HEK293 (cell line): Measurements from ENCODE around the gene CDK17.
A peak's percentile ranks its signal among the peaks of the same experiment; 100 is the strongest.

Experiments used
- CTCF ChIA-PET: fragments of 350-600 bp; formaldehyde crosslinking; extraction: SDS; loops from one replicate; lab custom pipeline; 2021; ENCODE audit warnings: antibody characterized with exemption; lab: Yijun Ruan, JAX
- POLR2A ChIA-PET: fragments of 300-600 bp; formaldehyde crosslinking; extraction: SDS; loops from one replicate; lab custom pipeline; 2020; ENCODE audit warnings: antibody characterized with exemption, inconsistent platforms; lab: Yijun Ruan, JAX
- H3K27ac ChIP-seq: fragments of 200-500 bp; sonication (Bioruptor generic); 2 replicates; pipeline ENCODE4 v1.5.1; 2014; ENCODE audit warnings: low read depth, low read length, control low read depth, inconsistent platforms; ENCODE audit errors: extremely low read depth
- H3K36me3 ChIP-seq, 2 experiments: fragments of 200-500 bp in 1 of 2; sonication (Bioruptor generic) in 1 of 2; 1 replicate in 1 of 2; 2 replicates in 1 of 2; pipeline ENCODE4 v1.5.1; 2014 to 2017; ENCODE audit warnings: inconsistent platforms in 2 of 2, low read length in 2 of 2; ENCODE audit not compliant: control insufficient read depth in 2 of 2, insufficient read depth in 1 of 2
- H3K4me1 ChIP-seq: fragments of 200-500 bp; sonication (Bioruptor generic); 2 replicates; pipeline ENCODE4 v1.5.1; 2014; ENCODE audit warnings: mild to moderate bottlenecking, low read length, inconsistent platforms; ENCODE audit not compliant: control insufficient read depth, insufficient read depth
- H3K4me3 ChIP-seq: 2 replicates; pipeline ENCODE4 v1.5.1; 2011; ENCODE audit warnings: low read depth, mild to moderate bottlenecking, control low read depth, low read length, moderate library complexity
- H3K9me3 ChIP-seq: fragments of 200-500 bp; sonication (Bioruptor generic); 2 replicates; pipeline ENCODE4 v1.5.1; 2014; ENCODE audit warnings: low read depth, low read length, inconsistent platforms; ENCODE audit not compliant: control insufficient read depth, insufficient read depth
- INSM2 ChIP-seq: fragments of 450-650 bp; formaldehyde crosslinking; IDR thresholded peaks from 2 replicates; pipeline ENCODE4 v1.5.1; 2016; ENCODE audit warnings: missing biosample characterization, missing genetic modification characterization
- PATZ1 ChIP-seq: fragments of 450-650 bp; formaldehyde crosslinking; IDR thresholded peaks from 2 replicates; pipeline ENCODE4 v1.5.1; 2016; ENCODE audit warnings: missing biosample characterization, missing genetic modification characterization
- PRDM6 ChIP-seq: fragments of 450-650 bp; formaldehyde crosslinking; IDR thresholded peaks from 2 replicates; pipeline ENCODE4 v1.5.1; 2017; ENCODE audit warnings: missing biosample characterization, missing genetic modification characterization
- RBAK ChIP-seq: fragments of 450-650 bp; formaldehyde crosslinking; IDR thresholded peaks from 2 replicates; pipeline ENCODE4 v1.5.1; 2016; ENCODE audit warnings: missing biosample characterization, missing genetic modification characterization
- ZNF10 ChIP-seq: fragments of 450-650 bp; formaldehyde crosslinking; IDR thresholded peaks from 2 replicates; pipeline ENCODE4 v1.5.1; 2017; ENCODE audit warnings: missing biosample characterization, missing genetic modification characterization
- ZNF112 ChIP-seq: fragments of 450-650 bp; formaldehyde crosslinking; IDR thresholded peaks from 2 replicates; pipeline ENCODE4 v1.5.0; 2017; ENCODE audit warnings: missing biosample characterization, missing genetic modification characterization
- ZNF132 ChIP-seq: fragments of 450-650 bp; formaldehyde crosslinking; IDR thresholded peaks from 2 replicates; pipeline ENCODE4 v1.5.1; 2017; ENCODE audit warnings: missing biosample characterization, missing genetic modification characterization, borderline replicate concordance
- ZNF146 ChIP-seq: fragments of 450-650 bp; formaldehyde crosslinking; IDR thresholded peaks from 2 replicates; pipeline ENCODE4 v1.5.1; 2016; ENCODE audit warnings: missing biosample characterization, missing genetic modification characterization
- ZNF148 ChIP-seq: fragments of 450-650 bp; formaldehyde crosslinking; IDR thresholded peaks from 2 replicates; pipeline ENCODE4 v1.5.0; 2017; ENCODE audit warnings: missing biosample characterization, missing genetic modification characterization, borderline replicate concordance
- ZNF155 ChIP-seq: fragments of 450-650 bp; formaldehyde crosslinking; IDR thresholded peaks from 2 replicates; pipeline ENCODE4 v1.5.1; 2016; ENCODE audit warnings: missing biosample characterization, missing genetic modification characterization
- ZNF157 ChIP-seq: fragments of 450-650 bp; formaldehyde crosslinking; IDR thresholded peaks from 2 replicates; pipeline ENCODE4 v1.5.1; 2016; ENCODE audit warnings: missing biosample characterization, missing genetic modification characterization
- ZNF335 ChIP-seq: fragments of 450-650 bp; formaldehyde crosslinking; conservative IDR thresholded peaks from 2 replicates; pipeline ENCODE4 v1.5.1; 2016; ENCODE audit warnings: missing biosample characterization, missing genetic modification characterization
- ZNF544 ChIP-seq: fragments of 450-650 bp; formaldehyde crosslinking; IDR thresholded peaks from 2 replicates; pipeline ENCODE4 v1.5.0; 2017; ENCODE audit warnings: missing biosample characterization, missing genetic modification characterization
- ZNF600 ChIP-seq: fragments of 450-650 bp; formaldehyde crosslinking; IDR thresholded peaks from 2 replicates; pipeline ENCODE4 v1.5.1; 2016; ENCODE audit warnings: missing biosample characterization, missing genetic modification characterization
- ZNF654 ChIP-seq: fragments of 450-650 bp; formaldehyde crosslinking; IDR thresholded peaks from 2 replicates; pipeline ENCODE4 v1.5.1; 2016; ENCODE audit warnings: low read depth, missing biosample characterization, missing genetic modification characterization
- ZNF843 ChIP-seq: fragments of 450-650 bp; formaldehyde crosslinking; IDR thresholded peaks from 2 replicates; pipeline ENCODE4 v1.5.1; 2016; ENCODE audit warnings: missing biosample characterization, missing genetic modification characterization
- ZSCAN16 ChIP-seq: fragments of 450-650 bp; formaldehyde crosslinking; IDR thresholded peaks from 2 replicates; pipeline ENCODE4 v1.5.1; 2016; ENCODE audit warnings: missing biosample characterization, missing genetic modification characterization
- ZSCAN23 ChIP-seq: fragments of 450-650 bp; formaldehyde crosslinking; IDR thresholded peaks from 2 replicates; pipeline ENCODE4 v1.5.1; 2016; ENCODE audit warnings: missing biosample characterization, missing genetic modification characterization

CDK17 gene

GRCh38 chr12:96313606-96314005, 86.6 kb downstream of the CDK17 start:
- H3K4me1 ChIP-seq: 0 out of 2 replicates have a peak, but pooled peaks cover 5% of the 10 kb centered on the region
- CTCF ChIA-PET: no interaction called here
- TF ChIP-seq PATZ1 (tag by site-specific recombination): no peak
- TF ChIP-seq ZNF335 (tag by site-specific recombination): no peak
- no peak for TF ChIP-seq INSM2
- no peak for TF ChIP-seq ZNF600 (tag by site-specific recombination)
- no peak for TF ChIP-seq ZSCAN16 (tag by site-specific recombination)
- no peak overlapping the region for H3K4me3 ChIP-seq
- POLR2A ChIA-PET: no interaction called here
- no peak overlapping the region for H3K27ac ChIP-seq
- H3K36me3 ChIP-seq: peaks cover 3 to 12% of the 10 kb centered on the region in 2 experiments
- no peaks in the 10 kb centered on the region for H3K9me3 ChIP-seq

- POLR2A ChIA-PET: no interaction called here
Measured at GRCh38 chr12:96311191-96311590, 89.0 kb downstream of the CDK17 start.

GRCh38 chr12:96310067-96310466, 90.2 kb downstream of the CDK17 start:
- ChIA-PET CTCF (no interaction called here), POLR2A (no interaction called here)
- H3K4me1 ChIP-seq: no peaks in the 10 kb centered on the region
- H3K27ac ChIP-seq: no peak overlapping the region
- TF ChIP-seq ZNF544 (tag by site-specific recombination): no peak
- TF ChIP-seq ZNF146: 0 out of 2 replicates have a peak, but pooled peaks have one; percentile 9
- no peak for TF ChIP-seq ZNF654
- no peak for TF ChIP-seq ZNF157 (tag by site-specific recombination)
- no peak overlapping the region for H3K4me3 ChIP-seq
- H3K9me3 ChIP-seq: no peaks in the 10 kb centered on the region
- peaks cover 3 to 12% of the 10 kb centered on the region in 2 experiments for H3K36me3 ChIP-seq

More at GRCh38 chr12:96311191-96311590, 89.0 kb downstream of the CDK17 start:
- Histone ChIP-seq H3K9me3 (no peaks in the 10 kb centered on the region), H3K4me3 (no peak overlapping the region), H3K27ac (no peak overlapping the region), H3K36me3 (peaks cover 3 to 12% of the 10 kb centered on the region in 2 experiments), H3K4me1 (0 out of 2 replicates have a peak, but pooled peaks cover 5% of the 10 kb centered on the region)
- CTCF ChIA-PET: interaction anchor here (0.9 kb wide), 1 partner anchor 164 kb away, joined by 4 read pairs; no protein-coding TSS in a partner anchor
- TF ChIP-seq ZNF132: no peak

- ChIA-PET CTCF (interaction anchor here (0.6 kb wide), 1 partner anchor 89 kb away, joined by 3 read pairs; no protein-coding TSS in a partner anchor), POLR2A (no interaction called here)
- H3K9me3 ChIP-seq: no peaks in the 10 kb centered on the region
- TF ChIP-seq ZSCAN23 (tag by site-specific recombination): no peak
- TF ChIP-seq ZNF155 (tag by site-specific recombination): no peak
- no peak for TF ChIP-seq ZNF157 (tag by site-specific recombination)
- no peak for TF ChIP-seq ZNF10 (tag by site-specific recombination)
- TF ChIP-seq ZNF112 (tag by site-specific recombination): no peak
- no peak for TF ChIP-seq ZNF843
- TF ChIP-seq RBAK (tag by site-specific recombination): no peak
- TF ChIP-seq PRDM6 (tag by site-specific recombination): no peak
- no peak for TF ChIP-seq ZNF148 (tag by site-specific recombination)
Measured at GRCh38 chr12:96308881-96309280, 91.4 kb downstream of the CDK17 start.

More at GRCh38 chr12:96308881-96309280, 91.4 kb downstream of the CDK17 start:
- Histone ChIP-seq H3K4me1 (peaks cover 2% of the 10 kb centered on the region), H3K27ac (no peak overlapping the region), H3K36me3 (peaks cover 3 to 12% of the 10 kb centered on the region in 2 experiments), H3K4me3 (no peak overlapping the region)
